22Rv1 (cell line): ENCODE measurements around the gene CUX1.

Experiments used
- ZFX ChIP-seq: fragments of 450-650 bp; IDR thresholded peaks from 2 replicates; pipeline ENCODE4 v1.6.1; 2017; ENCODE audit warnings: antibody characterized with exemption, borderline replicate concordance
- TF ChIP-seq, protein P1 (sequence below): fragments of 450-650 bp; IDR thresholded peaks from 2 replicates; pipeline ENCODE4 v1.5.1; 2017; ENCODE audit warnings: mild to moderate bottlenecking

DNA sequence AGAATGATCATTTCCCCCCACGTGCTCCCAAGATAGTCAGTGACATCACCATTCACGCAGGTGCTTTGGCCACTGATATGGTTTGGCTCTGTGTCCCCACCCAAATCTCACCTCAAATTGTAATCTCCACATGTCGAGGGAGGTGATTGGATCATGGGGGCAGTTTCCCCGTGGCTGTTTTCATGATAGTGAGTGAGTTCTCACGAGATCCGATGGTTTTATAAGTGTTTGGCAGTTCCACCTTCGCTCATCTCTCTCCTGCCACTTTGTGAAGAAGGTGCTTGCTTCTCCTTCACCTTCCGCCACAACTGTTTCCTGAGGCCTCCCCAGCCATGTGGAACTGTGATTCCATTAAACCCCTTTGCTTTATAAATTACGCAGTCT lies 263.8 kb downstream of the CUX1 start:
- TF ChIP-seq, protein P1, sequence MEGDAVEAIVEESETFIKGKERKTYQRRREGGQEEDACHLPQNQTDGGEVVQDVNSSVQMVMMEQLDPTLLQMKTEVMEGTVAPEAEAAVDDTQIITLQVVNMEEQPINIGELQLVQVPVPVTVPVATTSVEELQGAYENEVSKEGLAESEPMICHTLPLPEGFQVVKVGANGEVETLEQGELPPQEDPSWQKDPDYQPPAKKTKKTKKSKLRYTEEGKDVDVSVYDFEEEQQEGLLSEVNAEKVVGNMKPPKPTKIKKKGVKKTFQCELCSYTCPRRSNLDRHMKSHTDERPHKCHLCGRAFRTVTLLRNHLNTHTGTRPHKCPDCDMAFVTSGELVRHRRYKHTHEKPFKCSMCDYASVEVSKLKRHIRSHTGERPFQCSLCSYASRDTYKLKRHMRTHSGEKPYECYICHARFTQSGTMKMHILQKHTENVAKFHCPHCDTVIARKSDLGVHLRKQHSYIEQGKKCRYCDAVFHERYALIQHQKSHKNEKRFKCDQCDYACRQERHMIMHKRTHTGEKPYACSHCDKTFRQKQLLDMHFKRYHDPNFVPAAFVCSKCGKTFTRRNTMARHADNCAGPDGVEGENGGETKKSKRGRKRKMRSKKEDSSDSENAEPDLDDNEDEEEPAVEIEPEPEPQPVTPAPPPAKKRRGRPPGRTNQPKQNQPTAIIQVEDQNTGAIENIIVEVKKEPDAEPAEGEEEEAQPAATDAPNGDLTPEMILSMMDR, result no peak
- no peak for TF ChIP-seq ZFX
